Activated T-cell treated with anti-CD3 and anti-CD28 coated beads for 48 hours (primary cell): ENCODE data around the gene FEM1B.

Experiments
- DNase-seq: peaks from one replicate; pipeline ENCODE4 v3.0.0-alpha.2; 2020; ENCODE audit warnings: low read depth

Gene FEM1B

GRCh38 chr15:68309024-68309423 lies 31.5 kb downstream of the FEM1B start:
- DNase-seq, result no peak

- DNase-seq, result no peak
Measured at GRCh38 chr15:68310178-68310803, 32.7 kb downstream of the FEM1B start.

GRCh38 chr15:68310804-68311463 lies 33.4 kb downstream of the FEM1B start:
- no peak for DNase-seq

GRCh38 chr15:68311464-68311835 lies 33.9 kb downstream of the FEM1B start:
- no peak for DNase-seq

- DNase-seq, result no peak
Measured at GRCh38 chr15:68311859-68312557, 34.5 kb downstream of the FEM1B start.

- DNase-seq, result no peak
Measured at GRCh38 chr15:68312701-68313204, 35.2 kb downstream of the FEM1B start.

- no peak for DNase-seq
Measured at GRCh38 chr15:68313501-68314410, 36.2 kb downstream of the FEM1B start.

- DNase-seq, result no peak
Measured at GRCh38 chr15:68314563-68314962, 37.0 kb downstream of the FEM1B start.

GRCh38 chr15:68315035-68315434 lies 37.5 kb downstream of the FEM1B start:
- DNase-seq, result no peak

GRCh38 chr15:68315495-68316031 lies 38.0 kb downstream of the FEM1B start:
- DNase-seq, result no peak

- DNase-seq, result no peak
Measured at GRCh38 chr15:68316061-68316804, 38.7 kb downstream of the FEM1B start.

- no peak for DNase-seq
Measured at GRCh38 chr15:68317281-68318007, 39.9 kb downstream of the FEM1B start.

GRCh38 chr15:68318008-68318835 lies 40.7 kb downstream of the FEM1B start:
- no peak for DNase-seq

GRCh38 chr15:68318931-68319909 lies 41.7 kb downstream of the FEM1B start:
- no peak for DNase-seq

- DNase-seq, result no peak
Measured at GRCh38 chr15:68319997-68320396, 42.5 kb downstream of the FEM1B start.

GRCh38 chr15:68321229-68321628 lies 43.7 kb downstream of the FEM1B start:
- no peak for DNase-seq

- no peak for DNase-seq
Measured at GRCh38 chr15:68322796-68323195, 45.3 kb downstream of the FEM1B start.

- DNase-seq, result no peak
Measured at GRCh38 chr15:68325726-68326125, 48.2 kb downstream of the FEM1B start.
